Measurements from ENCODE around the gene TUBGCP5. TPM values are rescaled to one million over a fixed set of nuclear protein-coding genes. Genes with fewer than 3 reads are reported as not detected.

TUBGCP5 gene
- total RNA-seq, 1 experiment from 2014 or later, result 18.8 TPM

DNA sequence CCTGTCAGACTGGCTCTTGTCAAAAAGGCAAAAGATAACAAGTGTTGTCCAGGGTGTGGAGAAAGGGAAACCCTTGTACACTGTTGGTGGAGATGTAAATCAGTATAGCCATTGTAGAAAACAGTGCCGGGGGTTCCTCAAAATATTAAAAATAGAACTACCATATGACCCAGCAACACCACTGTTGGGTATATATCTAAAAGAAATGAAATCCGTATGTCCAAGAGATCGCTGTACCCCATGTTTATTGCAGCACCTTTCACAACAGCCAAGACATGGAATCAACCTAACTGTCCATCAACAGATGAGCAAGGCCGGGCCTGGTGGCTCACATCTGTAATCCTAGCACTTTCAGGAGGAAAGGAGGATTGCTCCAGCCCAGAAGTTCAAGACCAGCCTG lies 65.4 kb downstream of the TUBGCP5 start (continued):
- TF ChIP-seq, protein P1, sequence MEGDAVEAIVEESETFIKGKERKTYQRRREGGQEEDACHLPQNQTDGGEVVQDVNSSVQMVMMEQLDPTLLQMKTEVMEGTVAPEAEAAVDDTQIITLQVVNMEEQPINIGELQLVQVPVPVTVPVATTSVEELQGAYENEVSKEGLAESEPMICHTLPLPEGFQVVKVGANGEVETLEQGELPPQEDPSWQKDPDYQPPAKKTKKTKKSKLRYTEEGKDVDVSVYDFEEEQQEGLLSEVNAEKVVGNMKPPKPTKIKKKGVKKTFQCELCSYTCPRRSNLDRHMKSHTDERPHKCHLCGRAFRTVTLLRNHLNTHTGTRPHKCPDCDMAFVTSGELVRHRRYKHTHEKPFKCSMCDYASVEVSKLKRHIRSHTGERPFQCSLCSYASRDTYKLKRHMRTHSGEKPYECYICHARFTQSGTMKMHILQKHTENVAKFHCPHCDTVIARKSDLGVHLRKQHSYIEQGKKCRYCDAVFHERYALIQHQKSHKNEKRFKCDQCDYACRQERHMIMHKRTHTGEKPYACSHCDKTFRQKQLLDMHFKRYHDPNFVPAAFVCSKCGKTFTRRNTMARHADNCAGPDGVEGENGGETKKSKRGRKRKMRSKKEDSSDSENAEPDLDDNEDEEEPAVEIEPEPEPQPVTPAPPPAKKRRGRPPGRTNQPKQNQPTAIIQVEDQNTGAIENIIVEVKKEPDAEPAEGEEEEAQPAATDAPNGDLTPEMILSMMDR (IDR thresholded peaks at IDR 0.05), result no peak
- TF ChIP-seq, protein P2, sequence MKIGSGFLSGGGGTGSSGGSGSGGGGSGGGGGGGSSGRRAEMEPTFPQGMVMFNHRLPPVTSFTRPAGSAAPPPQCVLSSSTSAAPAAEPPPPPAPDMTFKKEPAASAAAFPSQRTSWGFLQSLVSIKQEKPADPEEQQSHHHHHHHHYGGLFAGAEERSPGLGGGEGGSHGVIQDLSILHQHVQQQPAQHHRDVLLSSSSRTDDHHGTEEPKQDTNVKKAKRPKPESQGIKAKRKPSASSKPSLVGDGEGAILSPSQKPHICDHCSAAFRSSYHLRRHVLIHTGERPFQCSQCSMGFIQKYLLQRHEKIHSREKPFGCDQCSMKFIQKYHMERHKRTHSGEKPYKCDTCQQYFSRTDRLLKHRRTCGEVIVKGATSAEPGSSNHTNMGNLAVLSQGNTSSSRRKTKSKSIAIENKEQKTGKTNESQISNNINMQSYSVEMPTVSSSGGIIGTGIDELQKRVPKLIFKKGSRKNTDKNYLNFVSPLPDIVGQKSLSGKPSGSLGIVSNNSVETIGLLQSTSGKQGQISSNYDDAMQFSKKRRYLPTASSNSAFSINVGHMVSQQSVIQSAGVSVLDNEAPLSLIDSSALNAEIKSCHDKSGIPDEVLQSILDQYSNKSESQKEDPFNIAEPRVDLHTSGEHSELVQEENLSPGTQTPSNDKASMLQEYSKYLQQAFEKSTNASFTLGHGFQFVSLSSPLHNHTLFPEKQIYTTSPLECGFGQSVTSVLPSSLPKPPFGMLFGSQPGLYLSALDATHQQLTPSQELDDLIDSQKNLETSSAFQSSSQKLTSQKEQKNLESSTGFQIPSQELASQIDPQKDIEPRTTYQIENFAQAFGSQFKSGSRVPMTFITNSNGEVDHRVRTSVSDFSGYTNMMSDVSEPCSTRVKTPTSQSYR (CRISPR knock-in tag; IDR thresholded peaks at IDR 0.05), result no peak
- TF ChIP-seq, protein P3, sequence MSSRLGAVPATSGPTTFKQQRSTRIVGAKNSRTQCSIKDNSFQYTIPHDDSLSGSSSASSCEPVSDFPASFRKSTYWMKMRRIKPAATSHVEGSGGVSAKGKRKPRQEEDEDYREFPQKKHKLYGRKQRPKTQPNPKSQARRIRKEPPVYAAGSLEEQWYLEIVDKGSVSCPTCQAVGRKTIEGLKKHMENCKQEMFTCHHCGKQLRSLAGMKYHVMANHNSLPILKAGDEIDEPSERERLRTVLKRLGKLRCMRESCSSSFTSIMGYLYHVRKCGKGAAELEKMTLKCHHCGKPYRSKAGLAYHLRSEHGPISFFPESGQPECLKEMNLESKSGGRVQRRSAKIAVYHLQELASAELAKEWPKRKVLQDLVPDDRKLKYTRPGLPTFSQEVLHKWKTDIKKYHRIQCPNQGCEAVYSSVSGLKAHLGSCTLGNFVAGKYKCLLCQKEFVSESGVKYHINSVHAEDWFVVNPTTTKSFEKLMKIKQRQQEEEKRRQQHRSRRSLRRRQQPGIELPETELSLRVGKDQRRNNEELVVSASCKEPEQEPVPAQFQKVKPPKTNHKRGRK (CRISPR knock-in tag; IDR thresholded peaks at IDR 0.05; ENCODE audit: borderline replicate concordance), result no peak
- TF ChIP-seq FOXJ3 (CRISPR knock-in tag; IDR thresholded peaks at IDR 0.05; ENCODE audit: borderline replicate concordance), result no peak

DNA sequence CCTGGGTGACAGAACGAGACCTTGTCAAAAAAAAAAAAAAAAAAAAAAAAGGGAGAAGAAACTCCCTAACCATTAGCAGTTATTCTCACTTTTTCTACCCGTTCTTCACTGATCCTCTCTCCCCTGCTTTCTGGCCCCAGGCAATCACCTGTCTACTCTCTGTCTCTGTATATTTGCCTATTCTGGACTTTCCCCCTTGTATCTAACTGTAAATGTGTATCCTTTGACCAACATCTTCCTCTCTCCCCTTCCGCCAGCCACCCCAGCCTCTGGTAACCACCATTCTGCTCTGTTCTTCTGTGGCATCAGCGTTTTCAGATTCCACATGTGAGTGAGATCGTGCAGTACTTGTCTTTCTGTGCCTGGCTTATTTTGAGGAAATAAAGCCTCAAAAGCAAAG lies 66.1 kb downstream of the TUBGCP5 start:
- Mint-ChIP-seq H3K4me1 (peaks cover 18% of the 10 kb centered on the region), H3K4me3 (no peak overlapping the region), H3K36me3 (peaks cover 7% of the 10 kb centered on the region), H3K9me3 (peaks cover 14% of the 10 kb centered on the region), H3K27ac (no peak overlapping the region), H3K27me3 (ENCODE audit: low read depth) (peaks cover 11% of the 10 kb centered on the region)
- DNase-seq (ENCODE audit: low spot score), result no peak
- POLR2A ChIA-PET, result no interaction called here
- no peak for ATAC-seq
- CTCF ChIA-PET, result no interaction called here
- TF ChIP-seq, protein P4, sequence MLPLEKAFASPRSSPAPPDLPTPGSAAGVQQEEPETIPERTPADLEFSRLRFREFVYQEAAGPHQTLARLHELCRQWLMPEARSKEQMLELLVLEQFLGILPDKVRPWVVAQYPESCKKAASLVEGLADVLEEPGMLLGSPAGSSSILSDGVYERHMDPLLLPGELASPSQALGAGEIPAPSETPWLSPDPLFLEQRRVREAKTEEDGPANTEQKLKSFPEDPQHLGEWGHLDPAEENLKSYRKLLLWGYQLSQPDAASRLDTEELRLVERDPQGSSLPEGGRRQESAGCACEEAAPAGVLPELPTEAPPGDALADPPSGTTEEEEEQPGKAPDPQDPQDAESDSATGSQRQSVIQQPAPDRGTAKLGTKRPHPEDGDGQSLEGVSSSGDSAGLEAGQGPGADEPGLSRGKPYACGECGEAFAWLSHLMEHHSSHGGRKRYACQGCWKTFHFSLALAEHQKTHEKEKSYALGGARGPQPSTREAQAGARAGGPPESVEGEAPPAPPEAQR (CRISPR knock-in tag; IDR thresholded peaks at IDR 0.05), result no peak
- TF ChIP-seq ZNF671 (CRISPR knock-in tag; IDR thresholded peaks at IDR 0.05) (no peak), GRHL2 (CRISPR knock-in tag; IDR thresholded peaks at IDR 0.05; ENCODE audit: insufficient replicate concordance, severe bottlenecking) (no peak), TEAD1 (CRISPR knock-in tag; IDR thresholded peaks at IDR 0.05) (no peak)
- TF ChIP-seq, protein P5, sequence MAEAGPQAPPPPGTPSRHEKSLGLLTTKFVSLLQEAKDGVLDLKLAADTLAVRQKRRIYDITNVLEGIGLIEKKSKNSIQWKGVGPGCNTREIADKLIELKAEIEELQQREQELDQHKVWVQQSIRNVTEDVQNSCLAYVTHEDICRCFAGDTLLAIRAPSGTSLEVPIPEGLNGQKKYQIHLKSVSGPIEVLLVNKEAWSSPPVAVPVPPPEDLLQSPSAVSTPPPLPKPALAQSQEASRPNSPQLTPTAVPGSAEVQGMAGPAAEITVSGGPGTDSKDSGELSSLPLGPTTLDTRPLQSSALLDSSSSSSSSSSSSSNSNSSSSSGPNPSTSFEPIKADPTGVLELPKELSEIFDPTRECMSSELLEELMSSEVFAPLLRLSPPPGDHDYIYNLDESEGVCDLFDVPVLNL (CRISPR knock-in tag; IDR thresholded peaks at IDR 0.05; ENCODE audit: borderline replicate concordance, low read depth), result no peak
- TF ChIP-seq, protein P6, sequence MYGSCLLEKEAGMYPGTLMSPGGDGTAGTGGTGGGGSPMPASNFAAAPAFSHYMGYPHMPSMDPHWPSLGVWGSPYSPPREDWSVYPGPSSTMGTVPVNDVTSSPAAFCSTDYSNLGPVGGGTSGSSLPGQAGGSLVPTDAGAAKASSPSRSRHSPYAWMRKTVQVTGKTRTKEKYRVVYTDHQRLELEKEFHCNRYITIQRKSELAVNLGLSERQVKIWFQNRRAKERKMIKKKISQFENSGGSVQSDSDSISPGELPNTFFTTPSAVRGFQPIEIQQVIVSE (CRISPR knock-in tag; IDR thresholded peaks at IDR 0.05; ENCODE audit: borderline replicate concordance), result no peak
- TF ChIP-seq, protein P3 (CRISPR knock-in tag; IDR thresholded peaks at IDR 0.05; ENCODE audit: borderline replicate concordance), result no peak

DNA sequence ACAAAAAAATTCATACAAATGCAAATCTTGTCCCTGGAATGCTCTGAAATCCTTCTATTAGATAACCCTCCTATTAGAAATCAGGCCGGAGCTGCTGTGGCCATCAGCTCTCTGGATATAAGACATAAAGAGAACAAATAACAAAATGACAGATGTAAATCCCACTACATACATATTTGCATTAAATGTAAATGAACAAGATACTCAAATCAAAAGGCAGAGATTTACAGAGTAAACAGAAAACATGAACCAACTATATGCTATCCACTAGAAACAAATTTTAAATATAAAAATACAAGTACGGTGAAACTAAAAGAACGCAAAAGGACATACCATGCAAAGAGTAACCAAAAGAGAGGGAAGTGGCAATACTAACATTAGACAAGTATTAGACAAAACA lies 69.9 kb downstream of the TUBGCP5 start:
- H3K4me1 Mint-ChIP-seq, result peaks cover 15% of the 10 kb centered on the region
- no peak overlapping the region for H3K4me3 Mint-ChIP-seq
- no peak for ATAC-seq
- TF ChIP-seq IRF2 (CRISPR knock-in tag; IDR thresholded peaks at IDR 0.05; ENCODE audit: borderline replicate concordance, low read depth), result no peak
- TF ChIP-seq, protein P7, sequence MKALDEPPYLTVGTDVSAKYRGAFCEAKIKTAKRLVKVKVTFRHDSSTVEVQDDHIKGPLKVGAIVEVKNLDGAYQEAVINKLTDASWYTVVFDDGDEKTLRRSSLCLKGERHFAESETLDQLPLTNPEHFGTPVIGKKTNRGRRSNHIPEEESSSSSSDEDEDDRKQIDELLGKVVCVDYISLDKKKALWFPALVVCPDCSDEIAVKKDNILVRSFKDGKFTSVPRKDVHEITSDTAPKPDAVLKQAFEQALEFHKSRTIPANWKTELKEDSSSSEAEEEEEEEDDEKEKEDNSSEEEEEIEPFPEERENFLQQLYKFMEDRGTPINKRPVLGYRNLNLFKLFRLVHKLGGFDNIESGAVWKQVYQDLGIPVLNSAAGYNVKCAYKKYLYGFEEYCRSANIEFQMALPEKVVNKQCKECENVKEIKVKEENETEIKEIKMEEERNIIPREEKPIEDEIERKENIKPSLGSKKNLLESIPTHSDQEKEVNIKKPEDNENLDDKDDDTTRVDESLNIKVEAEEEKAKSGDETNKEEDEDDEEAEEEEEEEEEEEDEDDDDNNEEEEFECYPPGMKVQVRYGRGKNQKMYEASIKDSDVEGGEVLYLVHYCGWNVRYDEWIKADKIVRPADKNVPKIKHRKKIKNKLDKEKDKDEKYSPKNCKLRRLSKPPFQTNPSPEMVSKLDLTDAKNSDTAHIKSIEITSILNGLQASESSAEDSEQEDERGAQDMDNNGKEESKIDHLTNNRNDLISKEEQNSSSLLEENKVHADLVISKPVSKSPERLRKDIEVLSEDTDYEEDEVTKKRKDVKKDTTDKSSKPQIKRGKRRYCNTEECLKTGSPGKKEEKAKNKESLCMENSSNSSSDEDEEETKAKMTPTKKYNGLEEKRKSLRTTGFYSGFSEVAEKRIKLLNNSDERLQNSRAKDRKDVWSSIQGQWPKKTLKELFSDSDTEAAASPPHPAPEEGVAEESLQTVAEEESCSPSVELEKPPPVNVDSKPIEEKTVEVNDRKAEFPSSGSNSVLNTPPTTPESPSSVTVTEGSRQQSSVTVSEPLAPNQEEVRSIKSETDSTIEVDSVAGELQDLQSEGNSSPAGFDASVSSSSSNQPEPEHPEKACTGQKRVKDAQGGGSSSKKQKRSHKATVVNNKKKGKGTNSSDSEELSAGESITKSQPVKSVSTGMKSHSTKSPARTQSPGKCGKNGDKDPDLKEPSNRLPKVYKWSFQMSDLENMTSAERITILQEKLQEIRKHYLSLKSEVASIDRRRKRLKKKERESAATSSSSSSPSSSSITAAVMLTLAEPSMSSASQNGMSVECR (CRISPR knock-in tag; IDR thresholded peaks at IDR 0.05; ENCODE audit: borderline replicate concordance), result no peak
- TF ChIP-seq, protein P8, sequence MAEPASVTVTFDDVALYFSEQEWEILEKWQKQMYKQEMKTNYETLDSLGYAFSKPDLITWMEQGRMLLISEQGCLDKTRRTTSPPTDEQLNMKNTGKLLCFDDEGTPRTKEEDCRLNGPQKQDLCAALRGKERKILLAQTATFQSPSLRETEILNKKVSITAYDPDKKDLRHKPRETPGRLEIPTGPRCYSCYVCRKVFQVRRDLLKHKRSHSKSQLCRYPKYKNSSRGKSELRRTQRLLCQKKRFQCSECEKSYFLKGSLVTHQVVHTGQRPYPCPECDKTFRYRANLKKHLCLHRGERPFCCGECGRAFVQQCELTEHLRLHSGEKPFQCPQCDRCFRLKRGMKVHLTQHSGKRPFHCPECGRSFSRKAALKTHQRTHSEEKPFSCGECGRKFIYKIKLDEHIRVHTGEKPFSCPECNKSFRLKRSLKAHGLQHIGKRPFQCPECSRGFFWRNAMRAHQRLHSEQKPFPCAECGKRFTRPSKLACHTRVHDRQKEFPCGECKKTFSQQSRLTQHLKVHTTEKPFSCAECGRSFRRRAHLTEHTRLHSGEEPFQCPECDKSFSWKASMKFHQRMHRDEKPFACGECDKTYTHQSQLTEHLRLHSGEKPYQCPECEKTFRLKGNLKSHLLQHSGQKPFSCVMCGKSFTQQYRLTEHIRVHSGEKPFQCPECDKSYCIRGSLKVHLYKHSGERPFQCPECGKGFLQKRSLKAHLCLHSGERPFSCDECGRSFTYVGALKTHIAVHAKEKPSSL (CRISPR knock-in tag; conservative IDR thresholded peaks at IDR 0.05), result no peak

More for the DNA sequence above, 69.9 kb downstream of the TUBGCP5 start:
- Mint-ChIP-seq H3K27ac (no peak overlapping the region), H3K27me3 (ENCODE audit: low read depth) (no peaks in the 10 kb centered on the region), H3K36me3 (peaks cover 7% of the 10 kb centered on the region), H3K9me3 (peaks cover 14% of the 10 kb centered on the region)
- CTCF ChIA-PET, result no interaction called here
- no peak for DNase-seq (ENCODE audit: low spot score)
- POLR2A ChIA-PET, result no interaction called here

Measured in WTC11 (cell line).